Measurements from ENCODE around the gene TH.
"Not testable (repeated sequence)": the region's sequence is repeated elsewhere in the genome, so short reads cannot be mapped to it uniquely, and the experiment has no call there.

The TH gene

DNA sequence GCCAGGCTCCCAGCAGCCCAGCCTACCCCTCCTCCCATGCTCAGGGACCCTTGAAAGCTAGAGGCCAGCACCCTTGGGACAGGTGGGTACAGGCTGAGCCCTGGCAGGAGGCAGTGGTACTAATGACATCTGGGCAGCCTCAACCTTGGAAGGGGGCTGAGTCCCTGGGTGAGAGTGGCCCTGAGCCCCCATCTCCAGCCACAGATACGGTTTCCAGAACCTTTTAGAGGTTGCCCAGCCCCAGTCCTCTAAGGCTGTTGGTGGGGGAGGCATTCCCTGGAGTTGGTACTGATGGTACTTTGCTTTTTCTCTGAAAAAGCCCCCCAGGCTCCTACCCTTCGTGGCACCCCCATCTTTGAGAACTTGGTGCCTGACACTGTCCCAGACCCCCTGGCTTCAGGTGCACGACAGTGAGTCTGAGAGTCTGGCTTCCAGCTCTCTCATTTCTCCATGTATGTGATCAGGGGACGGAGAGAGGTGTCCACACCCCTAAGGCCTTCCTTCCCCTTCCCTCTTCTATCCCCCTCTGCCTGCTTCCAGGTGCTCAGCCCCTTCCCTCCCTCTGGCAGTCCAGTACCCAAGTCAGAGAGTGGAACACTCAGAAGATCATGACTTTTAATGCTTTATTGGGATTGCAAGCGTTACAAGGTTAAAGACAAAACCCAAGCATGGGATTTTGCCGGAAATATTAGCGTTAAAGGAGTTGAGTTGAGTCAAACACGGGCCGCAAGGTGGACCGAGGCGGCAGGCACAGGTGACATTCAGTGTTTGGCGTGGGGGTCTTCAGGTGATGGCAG, 42.9 kb downstream of the TH start:
- TF ChIP-seq POLR2A (IDR thresholded peaks at IDR 0.05; ENCODE audit: low read depth, low read length) (no peak), TAF1 (IDR thresholded peaks at IDR 0.05; ENCODE audit: borderline replicate concordance, low read depth, low read length) (no peak), POLR2AphosphoS5 (IDR thresholded peaks at IDR 0.05; ENCODE audit: low read depth, low read length) (no peak)
- FAIRE-seq (no peak), DNase-seq (ENCODE audit: insufficient read length) (no peak)

- no peak for TF ChIP-seq POLR2AphosphoS5 (IDR thresholded peaks at IDR 0.05; ENCODE audit: low read depth, low read length)
- no peak for TF ChIP-seq POLR2A (IDR thresholded peaks at IDR 0.05; ENCODE audit: low read depth, low read length)
- no peak for TF ChIP-seq TAF1 (IDR thresholded peaks at IDR 0.05; ENCODE audit: borderline replicate concordance, low read depth, low read length)
- FAIRE-seq (no peak), DNase-seq (ENCODE audit: insufficient read length) (no peak)
Observed at GRCh38 chr11:2128130-2128510, 43.5 kb downstream of the TH start.

- TF ChIP-seq POLR2AphosphoS5 (IDR thresholded peaks at IDR 0.05; ENCODE audit: low read depth, low read length), result no peak
- no peak for TF ChIP-seq TAF1 (IDR thresholded peaks at IDR 0.05; ENCODE audit: borderline replicate concordance, low read depth, low read length)
- no peak for TF ChIP-seq POLR2A (IDR thresholded peaks at IDR 0.05; ENCODE audit: low read depth, low read length)
- FAIRE-seq (no peak), DNase-seq (ENCODE audit: insufficient read length) (no peak)
Observed at GRCh38 chr11:2127482-2128129, 44.0 kb downstream of the TH start.

DNA sequence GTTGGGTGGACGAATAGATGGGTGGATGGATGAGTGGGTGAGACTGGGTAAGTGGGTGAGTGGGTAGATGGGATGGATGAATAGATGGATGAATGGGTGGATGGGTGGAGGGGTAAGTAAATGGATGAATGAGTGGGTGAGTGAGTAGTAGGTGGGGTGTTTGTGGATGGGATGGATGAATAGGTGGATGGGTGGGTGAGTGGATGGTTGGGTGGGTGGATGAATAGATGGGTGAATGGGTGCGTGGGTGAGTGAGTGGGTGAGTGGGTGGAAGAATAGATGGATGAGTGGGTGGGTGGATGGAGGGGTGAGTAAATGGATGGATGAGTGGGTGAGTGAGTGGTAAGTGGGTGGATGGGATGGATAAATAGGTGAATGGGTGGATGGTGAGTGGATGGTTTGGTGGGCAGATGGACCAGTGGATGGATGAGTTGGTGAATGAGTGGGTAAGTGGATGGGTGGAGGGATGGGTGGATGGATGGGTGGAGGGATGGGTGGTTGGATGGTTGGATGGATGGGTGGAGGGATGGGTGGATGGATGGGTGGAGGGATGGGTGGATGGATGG, 45.0 kb downstream of the TH start:
- DNase-seq (ENCODE audit: insufficient read length), result no peak
- no peak for FAIRE-seq
- TF ChIP-seq POLR2AphosphoS5 (IDR thresholded peaks at IDR 0.05; ENCODE audit: low read depth, low read length), result no peak
- TF ChIP-seq TAF1 (IDR thresholded peaks at IDR 0.05; ENCODE audit: borderline replicate concordance, low read depth, low read length), result no peak
- TF ChIP-seq POLR2A (IDR thresholded peaks at IDR 0.05; ENCODE audit: low read depth, low read length), result no peak

DNA sequence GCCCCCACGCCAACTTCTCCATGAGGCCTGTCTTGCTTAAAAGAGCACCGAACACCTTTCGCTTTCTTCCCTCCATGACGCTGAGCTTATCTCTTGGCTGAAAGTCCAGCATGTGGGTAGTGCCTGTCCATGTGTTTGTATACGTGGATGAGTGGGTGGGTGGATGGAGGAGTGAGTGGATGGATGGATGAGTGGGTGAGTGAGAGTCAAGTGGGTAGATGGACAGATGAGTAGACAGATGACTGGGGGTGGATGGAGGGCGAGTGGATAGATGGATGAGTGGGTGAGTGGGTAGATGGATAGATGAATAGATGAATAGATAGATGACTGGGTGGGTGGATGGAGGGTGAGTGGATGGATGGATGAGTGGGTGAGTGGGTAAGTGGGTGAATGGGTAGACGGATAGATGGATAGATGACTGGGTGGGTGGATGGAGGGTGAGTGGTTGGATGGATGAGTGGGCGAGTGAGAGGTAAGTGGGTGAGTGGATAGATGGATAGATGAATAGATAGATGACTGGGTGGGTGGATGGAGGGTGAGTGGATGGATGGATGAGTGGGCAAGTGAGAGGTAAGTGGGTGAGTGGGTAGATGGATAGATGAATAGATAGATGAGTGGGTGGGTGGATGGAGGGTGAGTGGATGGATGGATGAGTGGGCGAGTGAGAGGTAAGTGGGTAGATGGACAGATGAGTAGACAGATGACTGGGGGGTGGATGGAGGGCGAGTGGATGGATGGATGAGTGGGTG, 46.7 kb downstream of the TH start:
- DNase-seq (ENCODE audit: insufficient read length); FAIRE-seq: not testable (repeated sequence)

DNA sequence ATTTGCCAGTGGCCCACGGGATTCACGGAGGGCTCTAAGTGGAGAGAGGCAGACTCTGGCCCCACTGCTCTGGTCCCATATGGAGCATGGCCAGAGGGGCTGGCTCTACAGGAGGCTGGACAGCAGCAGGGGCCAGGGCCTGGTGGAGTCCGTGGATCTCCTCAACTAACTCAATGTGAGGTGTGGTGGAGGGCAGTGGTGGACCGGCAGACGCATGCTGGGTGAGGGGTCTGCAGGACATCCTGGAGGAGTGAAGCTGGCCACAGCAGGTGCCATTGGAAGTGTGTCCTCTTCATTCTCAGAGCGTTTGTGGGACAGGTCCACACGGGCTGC, 48.0 kb downstream of the TH start:
- FAIRE-seq (no peak), DNase-seq (ENCODE audit: insufficient read length) (no peak)
- no peak for TF ChIP-seq TAF1 (IDR thresholded peaks at IDR 0.05; ENCODE audit: borderline replicate concordance, low read depth, low read length)
- no peak for TF ChIP-seq POLR2AphosphoS5 (IDR thresholded peaks at IDR 0.05; ENCODE audit: low read depth, low read length)
- no peak for TF ChIP-seq POLR2A (IDR thresholded peaks at IDR 0.05; ENCODE audit: low read depth, low read length)

GRCh38 chr11:2122907-2123627, 48.5 kb downstream of the TH start:
- FAIRE-seq (no peak), DNase-seq (ENCODE audit: insufficient read length) (no peak)
- no peak for TF ChIP-seq TAF1 (IDR thresholded peaks at IDR 0.05; ENCODE audit: borderline replicate concordance, low read depth, low read length)
- no peak for TF ChIP-seq POLR2AphosphoS5 (IDR thresholded peaks at IDR 0.05; ENCODE audit: low read depth, low read length)
- TF ChIP-seq POLR2A (IDR thresholded peaks at IDR 0.05; ENCODE audit: low read depth, low read length), result no peak

DNA sequence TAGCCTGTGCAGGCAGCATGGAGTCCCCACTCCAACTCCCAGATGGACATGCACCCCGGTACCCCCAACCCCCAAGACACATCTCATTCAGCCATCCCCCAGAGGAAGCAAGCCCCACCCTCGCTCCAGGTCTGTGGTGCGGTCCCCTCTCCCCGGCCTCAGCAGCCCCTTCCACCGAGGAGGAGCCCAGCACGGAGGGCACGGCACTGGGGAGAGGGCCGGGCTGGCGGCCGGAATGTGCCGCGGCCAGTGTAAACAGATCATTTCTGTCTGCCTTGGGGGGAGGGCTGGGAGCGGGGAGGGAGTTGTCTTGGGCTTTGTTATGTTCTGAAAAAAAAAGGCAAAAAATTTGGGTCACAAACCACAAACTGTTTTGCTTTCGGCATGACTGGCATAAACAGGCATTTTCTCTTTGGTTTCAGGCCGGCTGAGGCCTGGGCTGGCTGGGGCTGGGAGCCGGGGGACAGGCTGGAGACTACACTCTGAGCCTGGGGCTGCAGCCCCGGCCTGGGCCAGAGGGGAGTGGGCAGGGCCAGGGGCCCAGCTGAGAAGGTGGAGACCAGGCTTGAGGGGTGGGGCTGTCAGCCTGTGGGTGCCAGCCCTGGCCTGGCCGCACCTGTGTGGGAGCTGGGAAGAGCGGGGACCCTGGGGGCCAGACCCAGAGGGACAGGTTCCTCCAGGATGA, 49.3 kb downstream of the TH start:
- FAIRE-seq (no peak), DNase-seq (ENCODE audit: insufficient read length) (no peak)
- no peak for TF ChIP-seq POLR2A (IDR thresholded peaks at IDR 0.05; ENCODE audit: low read depth, low read length)
- TF ChIP-seq POLR2AphosphoS5 (IDR thresholded peaks at IDR 0.05; ENCODE audit: low read depth, low read length), result no peak
- TF ChIP-seq TAF1 (IDR thresholded peaks at IDR 0.05; ENCODE audit: borderline replicate concordance, low read depth, low read length), result no peak

DNA sequence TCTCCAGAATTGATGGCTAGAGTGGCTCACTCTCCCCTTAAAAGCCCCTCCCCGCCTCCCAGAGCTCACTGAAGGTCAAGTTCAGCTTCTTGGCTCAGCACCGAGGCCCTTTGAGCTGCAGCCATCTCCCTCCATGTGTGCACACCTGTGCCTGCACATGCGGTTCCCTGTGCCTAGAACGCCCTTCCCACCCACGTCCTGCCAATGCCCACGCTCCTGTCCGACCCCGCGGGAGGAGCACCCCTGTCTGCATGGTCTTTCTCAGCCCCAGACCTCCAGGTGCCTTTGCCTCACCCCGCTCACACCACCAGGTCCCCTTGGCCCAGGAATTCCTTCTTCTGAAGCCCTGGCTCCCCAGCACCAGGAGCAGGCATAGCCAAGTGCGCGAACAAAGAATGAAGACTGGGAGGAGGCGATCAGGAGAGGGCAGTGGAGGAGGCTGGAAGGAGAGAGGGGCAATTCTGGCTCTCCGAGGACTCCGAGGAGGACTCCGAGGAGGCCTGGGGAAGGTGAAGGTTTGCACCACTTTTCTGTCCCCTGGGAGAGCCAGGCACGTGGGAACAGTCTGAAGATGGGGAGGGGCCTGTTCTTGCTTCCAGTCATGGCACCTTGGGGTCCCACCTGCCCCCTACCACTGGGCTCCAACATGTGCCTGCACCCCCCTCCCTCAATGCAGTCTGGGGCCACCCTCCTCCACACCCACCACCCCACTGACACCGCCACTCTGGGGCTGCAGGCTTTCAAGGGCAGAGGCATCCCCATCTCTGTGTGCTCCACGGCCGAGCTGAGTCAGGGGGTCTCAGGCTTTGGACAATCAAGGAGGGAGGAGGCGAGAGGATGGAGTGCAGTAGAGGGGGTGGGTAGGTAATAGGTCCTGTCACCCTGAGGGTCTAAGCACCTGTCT, 50.1 kb downstream of the TH start:
- TF ChIP-seq TAF1 (IDR thresholded peaks at IDR 0.05; ENCODE audit: borderline replicate concordance, low read depth, low read length) (no peak), POLR2A (IDR thresholded peaks at IDR 0.05; ENCODE audit: low read depth, low read length) (no peak), POLR2AphosphoS5 (IDR thresholded peaks at IDR 0.05; ENCODE audit: low read depth, low read length) (no peak)

More for the DNA sequence above, 50.1 kb downstream of the TH start:
- DNase-seq (ENCODE audit: insufficient read length) (no peak), FAIRE-seq (no peak)
